HTERT RPE-1 (cell line): ENCODE results near the gene OR6B2.

Experiments used
- in situ Hi-C: fragments of 300-500 bp; cut with MboI; formaldehyde crosslinking; loops from 4 replicates; pipeline ENCODE4 v1.14.3; 2020; ENCODE audit warnings: low sequenced_read_pairs

Gene OR6B2

GRCh38 chr2:239983004-239983778 is 47.0 kb downstream of the OR6B2 start:
- in situ Hi-C loops = no loop called here
